Trophoblast cell (in vitro differentiated cells and primary cell): ENCODE measurements around the gene MBOAT1.
"Not testable (repeated sequence)": the region's sequence is repeated elsewhere in the genome, so short reads cannot be mapped to it uniquely, and the experiment has no call there.

Experiments used
- DNase-seq, 2 donors: peaks; one replicate each; pipeline ENCODE4 v3.0.0-alpha.2; 2016
- H2AFZ ChIP-seq: 2 replicates; pipeline ENCODE4 v1.6.1; 2013; ENCODE audit warnings: low read length, moderate library complexity, mild to moderate bottlenecking; ENCODE audit not compliant: insufficient read depth, poor library complexity
- H2AK5ac ChIP-seq: 2 replicates; pipeline ENCODE4 v1.6.1; 2013; ENCODE audit warnings: mild to moderate bottlenecking, low read length
- H2BK120ac ChIP-seq: 2 replicates; pipeline ENCODE4 v1.6.1; 2013; ENCODE audit warnings: low read length, mild to moderate bottlenecking, moderate library complexity; ENCODE audit not compliant: insufficient read depth, poor library complexity
- H2BK12ac ChIP-seq: 2 replicates; pipeline ENCODE4 v1.6.1; 2013; ENCODE audit warnings: mild to moderate bottlenecking, low read length, moderate library complexity
- H2BK5ac ChIP-seq: 2 replicates; pipeline ENCODE4 v1.6.1; 2013; ENCODE audit warnings: low read length, low read depth, moderate library complexity, mild to moderate bottlenecking; ENCODE audit not compliant: poor library complexity
- H3K14ac ChIP-seq: 2 replicates; pipeline ENCODE4 v1.6.1; 2013; ENCODE audit warnings: mild to moderate bottlenecking, low read length
- H3K18ac ChIP-seq: 2 replicates; pipeline ENCODE4 v1.6.1; 2013; ENCODE audit warnings: mild to moderate bottlenecking, low read length
- H3K23ac ChIP-seq: 2 replicates; pipeline ENCODE4 v1.6.1; 2013; ENCODE audit warnings: low read length
- H3K27ac ChIP-seq: 2 replicates; pipeline ENCODE4 v1.5.1; 2013; ENCODE audit warnings: low read depth, mild to moderate bottlenecking, inconsistent platforms, low read length, moderate library complexity
- H3K27me3 ChIP-seq: 2 replicates; pipeline ENCODE4 v1.6.1; 2013; ENCODE audit warnings: inconsistent platforms, mild to moderate bottlenecking, low read length, moderate library complexity; ENCODE audit not compliant: insufficient read depth
- H3K36me3 ChIP-seq, 2 experiments: 1 replicate in 1 of 2; 2 replicates in 1 of 2; pipeline ENCODE4 v1.6.1; 2013; ENCODE audit warnings: low read length in 2 of 2, mild to moderate bottlenecking in 2 of 2, moderate library complexity in 1 of 2; ENCODE audit not compliant: insufficient read depth in 2 of 2, control insufficient read depth in 1 of 2
- H3K4ac ChIP-seq: 2 replicates; pipeline ENCODE4 v1.6.1; 2013; ENCODE audit warnings: low read depth, mild to moderate bottlenecking, low read length, moderate library complexity
- H3K4me1 ChIP-seq, 2 experiments: 1 replicate in 1 of 2; 2 replicates in 1 of 2; pipeline ENCODE4 v1.6.1; 2013; ENCODE audit warnings: low read length in 2 of 2, mild to moderate bottlenecking in 2 of 2, moderate library complexity in 1 of 2; ENCODE audit not compliant: insufficient read depth in 2 of 2, control insufficient read depth in 1 of 2
- H3K4me2 ChIP-seq: 2 replicates; pipeline ENCODE4 v1.6.1; 2013; ENCODE audit warnings: inconsistent platforms, mild to moderate bottlenecking, low read length, moderate library complexity
- H3K4me3 ChIP-seq: 2 replicates; pipeline ENCODE4 v1.5.1; 2013; ENCODE audit warnings: mild to moderate bottlenecking, low read depth, low read length, inconsistent platforms
- H3K79me1 ChIP-seq: one replicate; pipeline ENCODE4 v1.6.1; 2013; ENCODE audit warnings: low read length
- H3K79me2 ChIP-seq: 2 replicates; pipeline ENCODE4 v1.6.1; 2013; ENCODE audit warnings: low read length, mild to moderate bottlenecking; ENCODE audit not compliant: control insufficient read depth, insufficient read depth, poor library complexity
- H3K9ac ChIP-seq: 2 replicates; pipeline ENCODE4 v1.6.1; 2013; ENCODE audit warnings: mild to moderate bottlenecking, low read length
- H3K9me3 ChIP-seq: 2 replicates; pipeline ENCODE4 v1.6.1; 2013; ENCODE audit warnings: low read depth, mild to moderate bottlenecking, control low read depth, inconsistent platforms, low read length; ENCODE audit not compliant: insufficient read depth
- H4K12ac ChIP-seq: 2 replicates; pipeline ENCODE4 v1.6.1; 2013; ENCODE audit warnings: low read depth, mild to moderate bottlenecking, low read length, moderate library complexity
- H4K8ac ChIP-seq: 2 replicates; pipeline ENCODE4 v1.6.1; 2013; ENCODE audit warnings: low read depth, mild to moderate bottlenecking, low read length, moderate library complexity
- H4K91ac ChIP-seq: one replicate; pipeline ENCODE4 v1.6.1; 2013; ENCODE audit warnings: low read depth, mild to moderate bottlenecking, low read length, moderate library complexity
- WGBS: extraction: QIAGEN DNeasy Blood & Tissue Kit; methylation state at CpG from one replicate; pipeline ENCODE4 v1.1.7; 2013; ENCODE audit warnings: missing lambda C conversion rate; ENCODE audit not compliant: insufficient read length, insufficient coverage; ENCODE audit errors: extremely low coverage; 5-methylcytosine and 5-hydroxymethylcytosine counted together

MBOAT1 gene

DNA sequence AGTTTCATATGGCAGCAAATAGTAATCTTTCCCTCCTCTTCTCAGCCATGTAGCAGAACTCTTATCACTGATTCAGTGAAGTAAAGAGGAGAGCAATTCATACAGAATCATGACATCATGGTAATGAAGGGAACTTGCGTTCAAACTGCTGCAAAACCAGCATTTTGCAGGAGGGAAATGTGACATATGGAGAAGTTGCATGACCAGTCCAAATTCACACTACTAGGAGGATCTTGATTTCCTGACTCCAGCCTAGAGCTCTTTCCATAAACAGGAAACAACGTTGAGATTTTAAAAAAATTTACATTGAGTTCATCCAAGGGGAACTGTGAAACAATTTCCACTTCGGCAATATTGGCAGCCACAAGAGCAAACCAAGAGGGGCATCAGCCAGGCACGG lies 63.8 kb downstream of the MBOAT1 start:
- Histone ChIP-seq H2AFZ (no peak overlapping the region), H4K91ac (no peak overlapping the region), H2BK12ac (no peak overlapping the region), H3K27me3 (no peaks in the 10 kb centered on the region), H4K8ac (no peak overlapping the region), H3K79me2 (no peaks in the 10 kb centered on the region), H3K18ac (no peak overlapping the region), H2BK5ac (no peak overlapping the region), H3K4me3 (no peak overlapping the region), H3K14ac (no peak overlapping the region), H3K4ac (no peak overlapping the region), H3K23ac (no peak overlapping the region), H3K4me2 (no peak overlapping the region), H4K12ac (no peak overlapping the region), H3K4me1 (no peaks in the 10 kb centered on the region), H3K79me1 (no peaks in the 10 kb centered on the region), H2BK120ac (no peak overlapping the region), H3K27ac (no peak overlapping the region), H3K9ac (no peak overlapping the region), H3K9me3 (no peaks in the 10 kb centered on the region), H2AK5ac (no peak overlapping the region), H3K36me3 (no peaks in the 10 kb centered on the region)
- WGBS, result no CpG with 5 or more reads among the region's 4 CpGs
- DNase-seq, result no peak

DNA sequence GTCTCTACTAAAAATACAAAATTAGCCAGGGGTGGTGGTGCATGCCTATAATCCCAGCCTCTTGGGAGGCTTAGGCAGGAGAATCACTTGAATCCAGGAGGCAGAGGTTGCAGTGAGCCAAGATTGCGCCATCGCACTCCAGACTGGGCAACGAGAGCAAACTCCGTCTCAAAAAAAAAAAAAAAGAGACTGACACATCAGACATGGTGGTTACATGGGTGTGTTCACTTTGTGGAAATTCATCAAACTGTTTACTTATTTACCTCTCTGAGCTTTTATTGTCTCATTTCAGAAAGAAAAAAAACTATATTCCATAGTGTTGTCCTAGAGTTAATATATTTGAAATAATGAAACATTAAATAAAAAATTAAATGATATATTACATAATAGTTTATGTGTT lies 64.8 kb downstream of the MBOAT1 start:
- Histone ChIP-seq H2BK12ac (no peak overlapping the region), H3K4me1 (peaks cover 0 to 3% of the 10 kb centered on the region in 2 experiments), H2AK5ac (no peak overlapping the region), H3K27ac (no peak overlapping the region), H2AFZ (no peak overlapping the region), H3K4me3 (no peak overlapping the region), H3K14ac (no peak overlapping the region), H4K12ac (no peak overlapping the region), H2BK5ac (no peak overlapping the region), H3K79me2 (no peaks in the 10 kb centered on the region), H3K4me2 (no peak overlapping the region), H3K23ac (no peak overlapping the region), H3K4ac (no peak overlapping the region), H2BK120ac (no peak overlapping the region), H3K9me3 (no peaks in the 10 kb centered on the region), H4K8ac (no peak overlapping the region), H4K91ac (no peak overlapping the region), H3K36me3 (no peaks in the 10 kb centered on the region), H3K27me3 (no peaks in the 10 kb centered on the region), H3K9ac (no peak overlapping the region), H3K18ac (no peak overlapping the region), H3K79me1 (no peaks in the 10 kb centered on the region)
- WGBS, result no CpG with 5 or more reads among the region's 4 CpGs
- no peak for DNase-seq

DNA sequence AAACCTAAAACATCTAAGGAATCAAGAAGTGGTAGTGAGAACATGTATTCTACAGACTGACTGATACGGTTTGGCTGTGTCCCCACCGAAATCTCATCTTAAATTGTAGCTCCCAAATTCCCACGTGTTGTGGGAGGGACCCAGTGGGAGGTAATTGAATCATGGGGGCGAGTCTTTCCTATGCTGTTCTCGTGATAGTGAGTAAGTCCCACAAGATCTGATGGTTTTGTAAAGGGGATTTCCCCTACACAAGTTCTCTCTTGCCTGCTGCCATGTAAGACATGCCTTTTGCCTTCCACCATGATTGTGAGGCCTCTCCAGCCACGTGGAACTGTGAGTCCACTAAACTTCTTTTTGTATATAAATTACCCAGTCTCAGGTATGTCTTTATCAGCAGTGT lies 65.4 kb downstream of the MBOAT1 start:
- not testable (repeated sequence) for H3K79me2 ChIP-seq, H3K18ac ChIP-seq, DNase-seq, H3K23ac ChIP-seq, H4K12ac ChIP-seq, H3K14ac ChIP-seq, H2BK120ac ChIP-seq, H3K4ac ChIP-seq, H3K79me1 ChIP-seq, H4K91ac ChIP-seq, H3K4me3 ChIP-seq, H2AK5ac ChIP-seq, H3K36me3 ChIP-seq, H3K4me1 ChIP-seq, H3K9ac ChIP-seq, H3K9me3 ChIP-seq, H2BK12ac ChIP-seq, H3K27me3 ChIP-seq, H2AFZ ChIP-seq, H3K27ac ChIP-seq, H4K8ac ChIP-seq, H3K4me2 ChIP-seq, H2BK5ac ChIP-seq
- no CpG with 5 or more reads among the region's 6 CpGs for WGBS

DNA sequence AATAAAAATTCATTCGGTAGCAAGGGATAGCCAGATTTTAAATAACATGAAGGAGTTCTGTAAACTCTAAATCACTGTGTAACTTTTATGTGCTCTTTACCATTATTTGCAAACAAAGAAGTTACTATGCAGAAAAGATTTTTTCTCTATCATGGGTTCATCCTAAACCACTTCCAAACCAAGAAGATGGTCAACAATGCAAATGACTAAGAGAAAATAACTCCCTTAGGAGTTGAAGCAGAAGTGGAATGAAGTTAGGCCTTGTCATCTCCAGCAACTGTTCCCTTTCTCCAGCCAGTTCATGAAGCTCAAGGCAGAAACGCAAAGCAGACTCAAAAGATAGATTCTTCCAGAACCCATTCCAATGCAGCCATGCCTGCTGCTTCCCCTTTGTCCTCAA lies 66.0 kb downstream of the MBOAT1 start:
- DNase-seq, result no peak
- Histone ChIP-seq H3K14ac (no peak overlapping the region), H3K4me2 (no peak overlapping the region), H3K4me1 (peaks cover 0 to 3% of the 10 kb centered on the region in 2 experiments), H3K4me3 (no peak overlapping the region), H2BK5ac (no peak overlapping the region), H2AK5ac (no peak overlapping the region), H2AFZ (no peak overlapping the region), H3K9me3 (no peaks in the 10 kb centered on the region), H3K36me3 (no peaks in the 10 kb centered on the region), H3K79me2 (no peaks in the 10 kb centered on the region), H2BK12ac (no peak overlapping the region), H3K27ac (no peak overlapping the region), H3K4ac (no peak overlapping the region), H3K9ac (no peak overlapping the region), H3K18ac (no peak overlapping the region), H4K91ac (no peak overlapping the region), H3K27me3 (no peaks in the 10 kb centered on the region), H2BK120ac (no peak overlapping the region), H4K12ac (no peak overlapping the region), H3K79me1 (no peaks in the 10 kb centered on the region), H4K8ac (no peak overlapping the region), H3K23ac (no peak overlapping the region)
- WGBS, result no CpG with 5 or more reads among the region's 2 CpGs
